ENCODE data around the gene BOLA2B. TPM values are rescaled to one million over a fixed set of nuclear protein-coding genes. Genes with fewer than 3 reads are reported as not detected.

The BOLA2B gene
- total RNA-seq, 4 donors from 2014 or later, result 72.7 to 434 (median 197) TPM

- peaks cover 5% of the 10 kb centered on the region for H3K9me3 ChIP-seq
- no peak overlapping the region for H3K4me3 ChIP-seq
- TF ChIP-seq CTCF (IDR thresholded peaks at IDR 0.05) (no peak), POLR2A (IDR thresholded peaks at IDR 0.05) (no peak), EP300 (IDR thresholded peaks at IDR 0.05) (no peak), POLR2AphosphoS5 (IDR thresholded peaks at IDR 0.05) (no peak)
- DNase-seq (ENCODE audit: low spot score in 2 of 2), result no peak
- H3K27me3 ChIP-seq, result no peaks in the 10 kb centered on the region
- H3K36me3 ChIP-seq, result no peaks in the 10 kb centered on the region
- H3K4me1 ChIP-seq, result no peaks in the 10 kb centered on the region
- H3K27ac ChIP-seq, result no peak overlapping the region
These were observed 49.4 kb downstream of the BOLA2B start for GRCh38 chr16:30144017-30144416.

GRCh38 chr16:30143347-30143702 is 50.1 kb downstream of the BOLA2B start:
- no peaks in the 10 kb centered on the region for H3K36me3 ChIP-seq
- DNase-seq (ENCODE audit: low spot score in 2 of 2), result no peak
- TF ChIP-seq CTCF (IDR thresholded peaks at IDR 0.05) (no peak), POLR2AphosphoS5 (IDR thresholded peaks at IDR 0.05) (no peak), POLR2A (IDR thresholded peaks at IDR 0.05) (no peak), EP300 (IDR thresholded peaks at IDR 0.05) (no peak)
- no peaks in the 10 kb centered on the region for H3K4me1 ChIP-seq
- no peak overlapping the region for H3K4me3 ChIP-seq
- H3K27me3 ChIP-seq, result no peaks in the 10 kb centered on the region
- H3K9me3 ChIP-seq, result no peaks in the 10 kb centered on the region
- 49% methylated on average over 2 of the region's 2 CpGs for WGBS
- no peak overlapping the region for H3K27ac ChIP-seq

Other genes starting within 250 kb of the BOLA2B start
- 100 to 1,000 TPM in 3 of 4 donors, 10 to 100 TPM in 1; 78.0 to 109 (median 106) TPM for gene TMEM219, start 231.6 kb downstream of the BOLA2B start, total RNA-seq
- gene TAOK2, start 219.8 kb downstream of the BOLA2B start, total RNA-seq, result 10 to 100 TPM; 29.1 to 54.4 (median 39.1) TPM
- 10 to 100 TPM; 14.6 to 29.3 (median 21.7) TPM for gene HIRIP3, start 198.0 kb downstream of the BOLA2B start, total RNA-seq
- 10 to 100 TPM; 48.2 to 58.7 (median 51.0) TPM for gene INO80E, start 197.4 kb downstream of the BOLA2B start, total RNA-seq
- gene DOC2A, start 182.6 kb downstream of the BOLA2B start, total RNA-seq, result under 1 TPM in 1 of 4 donors, not detected in 3; 0.42 TPM
- gene C16orf92, start 170.5 kb downstream of the BOLA2B start, total RNA-seq, result not detected
- 1 to 10 TPM in 1 of 4 donors, under 1 TPM in 1, not detected in 2; 0.81 to 1.4 TPM for gene TLCD3B, start 162.4 kb downstream of the BOLA2B start, total RNA-seq
- 100 to 1,000 TPM; 794 to 967 (median 870) TPM for gene ALDOA, start 127.9 kb downstream of the BOLA2B start, total RNA-seq
- 10 to 100 TPM; 52.0 to 66.0 (median 61.2) TPM for gene PPP4C, start 117.7 kb downstream of the BOLA2B start, total RNA-seq
- gene TBX6, start 101.7 kb downstream of the BOLA2B start, total RNA-seq, result 1 to 10 TPM; 2.7 to 7.6 (median 4.7) TPM
- 100 to 1,000 TPM; 138 to 197 (median 195) TPM for gene YPEL3, start 97.5 kb downstream of the BOLA2B start, total RNA-seq
- 10 to 100 TPM in 3 of 4 donors, 1 to 10 TPM in 1; 8.7 to 40.0 (median 12.5) TPM for gene GDPD3, start 80.1 kb downstream of the BOLA2B start, total RNA-seq
- gene MAPK3, start 70.4 kb downstream of the BOLA2B start, total RNA-seq, result 10 to 100 TPM; 34.1 to 62.4 (median 60.1) TPM
- gene CORO1A, start 10.1 kb downstream of the BOLA2B start, total RNA-seq, result 10 to 100 TPM; 14.5 to 25.3 (median 19.3) TPM
- 10 to 100 TPM; 27.3 to 56.2 (median 44.9) TPM for gene SLX1A, start 209 bp upstream of the BOLA2B start, total RNA-seq
- 10 to 100 TPM in 1 of 4 donors, 1 to 10 TPM in 2, not detected in 1; 4.8 to 24.6 (median 7.8) TPM for gene SULT1A3, start 5.6 kb upstream of the BOLA2B start, total RNA-seq
- gene NPIPB13, start 54.8 kb upstream of the BOLA2B start, total RNA-seq, result 10 to 100 TPM in 1 of 4 donors, 1 to 10 TPM in 3; 2.5 to 12.8 (median 4.7) TPM
- gene CD2BP2, start 161.6 kb upstream of the BOLA2B start, total RNA-seq, result 10 to 100 TPM; 21.6 to 34.9 (median 27.7) TPM
- 10 to 100 TPM; 34.4 to 43.2 (median 38.4) TPM for gene TBC1D10B, start 176.8 kb upstream of the BOLA2B start, total RNA-seq
- gene MYL11, start 181.1 kb upstream of the BOLA2B start, total RNA-seq, result not detected
- gene SEPTIN1, start 188.9 kb upstream of the BOLA2B start, total RNA-seq, result 1 to 10 TPM in 2 of 4 donors, under 1 TPM in 1, not detected in 1; 0.52 to 2.3 (median 1.3) TPM
- gene ZNF48, start 201.8 kb upstream of the BOLA2B start, total RNA-seq, result 10 to 100 TPM in 1 of 4 donors, 1 to 10 TPM in 3; 6.3 to 12.1 (median 8.1) TPM
- gene ZNF771, start 213.9 kb upstream of the BOLA2B start, total RNA-seq, result 10 to 100 TPM in 1 of 4 donors, 1 to 10 TPM in 3; 4.9 to 14.3 (median 7.3) TPM
- 10 to 100 TPM; 17.2 to 26.0 (median 20.0) TPM for gene DCTPP1, start 236.4 kb upstream of the BOLA2B start, total RNA-seq

All from suprapubic skin (tissue), 4 donors.